Sigmoid colon (tissue), 3 donors: ENCODE results near the gene GRID2.

Source experiments
- CTCF ChIP-seq, 4 experiments: fragments of 450-650 bp in 3 of 4; fragments of 200-600 bp in 1 of 4; IDR thresholded peaks; one replicate each; pipeline ENCODE4 v1.5.1; 2016 to 2019; ENCODE audit warnings: antibody characterized with exemption in 4 of 4, mild to moderate bottlenecking in 3 of 4, moderate library complexity in 2 of 4
- POLR2A ChIP-seq, 2 donors: fragments of 450-650 bp; IDR thresholded peaks; one replicate each; pipeline ENCODE4 v1.6.1; 2016; ENCODE audit warnings: antibody characterized with exemption in 2 of 2, mild to moderate bottlenecking in 2 of 2, moderate library complexity in 2 of 2

- TF ChIP-seq CTCF (IDR thresholded peaks at IDR 0.05) (no peak), POLR2A (IDR thresholded peaks at IDR 0.05) (no peak)
Observed at GRCh38 chr4:93018243-93018642, 714.5 kb downstream of the GRID2 start.
